HG03565 (cell line): Measurements from ENCODE around the gene ALDH5A1.

ENCODE experiments used
- ATAC-seq: cut with Tn5 transposase; IDR thresholded peaks from one replicate; pipeline ENCODE4 v1.9.1; 2021; ENCODE audit warnings: mild to moderate bottlenecking, moderate library complexity; ENCODE audit not compliant: unreplicated experiment

The ALDH5A1 gene

GRCh38 chr6:24564081-24564480 lies 69.3 kb downstream of the ALDH5A1 start:
- ATAC-seq: no peak

- ATAC-seq: no peak
Observed at GRCh38 chr6:24565196-24565595, 70.4 kb downstream of the ALDH5A1 start.

- ATAC-seq: no peak
Observed at GRCh38 chr6:24566020-24566767, 71.4 kb downstream of the ALDH5A1 start.

DNA sequence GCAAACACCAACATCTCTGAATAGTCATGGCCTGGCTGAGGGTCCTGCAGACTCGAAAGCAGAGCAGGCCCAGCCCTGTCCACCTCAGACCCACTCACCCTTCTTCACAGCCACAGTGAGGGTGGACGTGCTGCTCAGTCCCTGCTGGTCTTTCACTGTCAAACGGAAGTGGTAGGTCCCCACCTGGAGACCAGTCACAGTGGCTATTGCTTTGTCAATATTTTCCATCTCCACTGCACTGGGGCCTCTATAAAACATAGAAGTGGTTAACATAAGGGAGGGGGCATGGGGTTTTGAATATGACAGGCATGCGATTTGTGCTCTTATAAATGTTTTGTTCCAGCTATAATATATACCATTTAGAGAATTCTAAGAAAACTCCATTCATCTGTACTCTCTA lies 73.9 kb downstream of the ALDH5A1 start:
- ATAC-seq: no peak

DNA sequence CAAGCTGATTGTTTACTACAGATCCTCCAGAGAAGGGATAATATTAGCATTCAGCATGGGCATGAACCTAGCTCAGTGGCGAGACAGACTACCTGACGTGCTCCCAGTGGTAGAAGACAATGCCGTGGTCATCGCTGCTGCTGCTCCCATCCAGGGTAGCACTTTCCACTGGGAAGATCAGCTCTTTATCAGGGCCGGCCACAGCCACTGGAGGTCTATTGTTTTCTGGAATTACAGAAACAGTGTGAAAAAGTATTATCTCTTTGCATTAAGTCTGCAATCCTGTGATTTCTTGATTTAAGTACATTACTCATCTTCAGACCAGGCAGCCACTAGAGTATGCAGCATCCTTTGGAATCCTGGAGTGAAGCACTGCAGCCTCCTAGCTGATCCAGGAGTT lies 75.0 kb downstream of the ALDH5A1 start:
- ATAC-seq: no peak

DNA sequence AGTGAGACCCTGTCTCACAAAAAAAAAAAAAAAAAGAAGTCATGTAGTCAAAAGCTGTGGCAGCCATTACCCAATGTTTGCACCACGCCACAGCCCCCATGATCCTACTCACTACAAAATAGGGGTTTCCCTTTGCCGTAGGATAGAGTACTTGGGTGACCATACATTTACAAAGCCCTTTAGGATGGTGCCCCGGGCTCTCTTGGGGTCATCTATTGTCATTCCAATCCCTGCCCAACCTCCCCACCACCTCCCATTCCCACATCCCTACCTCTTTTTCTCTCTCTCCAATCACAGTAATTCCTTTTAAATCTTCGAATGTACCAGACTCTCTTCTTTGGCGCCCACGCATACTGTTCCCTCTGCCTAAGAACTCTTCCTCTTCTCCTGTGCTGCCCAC lies 76.6 kb downstream of the ALDH5A1 start:
- ATAC-seq: no peak

- peak; percentile 88 for ATAC-seq
Observed at GRCh38 chr6:24574809-24575208, 80.0 kb downstream of the ALDH5A1 start.

DNA sequence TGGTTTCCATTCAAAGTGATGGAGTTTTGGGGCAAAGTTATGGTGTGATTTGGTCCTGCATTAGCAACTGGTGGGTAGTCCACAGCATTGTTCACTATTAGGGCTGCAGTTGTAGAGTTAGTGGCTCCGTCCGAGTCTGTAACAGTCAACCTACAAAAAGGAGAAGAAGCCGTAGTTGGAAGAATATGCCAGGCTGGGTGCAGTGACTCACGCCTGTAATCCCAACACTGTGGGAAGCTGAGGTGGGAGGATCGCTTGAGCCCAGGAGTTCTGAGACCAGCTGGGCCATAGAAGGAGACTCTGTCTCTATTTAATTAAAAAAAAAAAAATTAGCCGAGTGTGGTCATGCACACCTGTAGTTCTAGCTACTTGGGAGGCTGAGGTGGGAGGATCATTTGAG lies 81.7 kb downstream of the ALDH5A1 start:
- no peak for ATAC-seq

GRCh38 chr6:24581084-24581669 lies 86.4 kb downstream of the ALDH5A1 start:
- ATAC-seq: peak; percentile 63

- peak; percentile 68 for ATAC-seq
Observed at GRCh38 chr6:24583463-24584381, 89.0 kb downstream of the ALDH5A1 start.

DNA sequence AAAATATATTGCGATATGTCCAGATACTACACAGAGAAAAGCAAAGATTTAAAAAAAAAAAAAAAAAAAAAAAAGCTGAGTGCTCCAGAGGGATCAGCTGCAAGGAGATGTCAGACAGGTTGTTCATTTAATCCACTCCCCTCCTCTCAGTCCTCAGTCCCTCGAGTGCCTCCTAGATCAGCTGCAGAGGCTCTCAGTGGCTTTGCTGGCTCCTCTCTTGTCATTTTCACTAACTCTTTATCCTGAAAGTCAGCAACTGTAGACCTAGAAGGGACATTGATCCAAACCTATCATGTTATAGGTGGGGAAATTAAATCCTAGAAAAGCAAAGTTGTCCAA lies 89.6 kb downstream of the ALDH5A1 start:
- no peak for ATAC-seq
